ENCODE measurements around the gene GLYATL2. TPM values are rescaled to one million over a fixed set of nuclear protein-coding genes. Genes with fewer than 3 reads are reported as not detected.

Gene GLYATL2
- total RNA-seq, 4 donors from 2014 or later, result 3.6 TPM; not detected in 3

- Histone ChIP-seq H3K9me3 (peaks cover 0 to 7% (median 0%) of the 10 kb centered on the region in 3 donors), H3K4me3 (no peak overlapping the region), H3K36me3 (no peaks in the 10 kb centered on the region), H3K27ac (no peak overlapping the region), H3K27me3 (peaks cover 6% of the 10 kb centered on the region), H3K4me1 (no peaks in the 10 kb centered on the region)
- no peak for ATAC-seq
- TF ChIP-seq EP300 (IDR thresholded peaks at IDR 0.05) (no peak), CTCF (IDR thresholded peaks at IDR 0.05) (no peak)
- WGBS, 2 donors (ENCODE audit: low coverage in 1 of 2), result 53 to 100% methylated on average over 1 of the region's 1 CpG
Measured at GRCh38 chr11:58832056-58832645, 12.4 kb downstream of the GLYATL2 start.

GRCh38 chr11:58830673-58831301 lies 13.7 kb downstream of the GLYATL2 start:
- Histone ChIP-seq H3K27ac (no peak overlapping the region), H3K9me3 (peaks cover 0 to 16% (median 0%) of the 10 kb centered on the region in 3 donors), H3K27me3 (peaks cover 6% of the 10 kb centered on the region), H3K36me3 (no peaks in the 10 kb centered on the region), H3K4me3 (no peak overlapping the region), H3K4me1 (no peaks in the 10 kb centered on the region)
- TF ChIP-seq EP300 (IDR thresholded peaks at IDR 0.05) (no peak), POLR2AphosphoS5 (IDR thresholded peaks at IDR 0.05) (no peak), POLR2A (IDR thresholded peaks at IDR 0.05) (no peak), CTCF (IDR thresholded peaks at IDR 0.05) (no peak)
- WGBS, 2 donors (ENCODE audit: low coverage in 1 of 2), result 70 to 81% methylated on average over 8 to 10 of the region's 31 CpGs
- no peak for ATAC-seq

GRCh38 chr11:58829786-58830185 lies 14.7 kb downstream of the GLYATL2 start:
- peaks cover 0 to 16% (median 0%) of the 10 kb centered on the region in 3 donors for H3K9me3 ChIP-seq
- H3K27ac ChIP-seq, result no peak overlapping the region
- H3K4me1 ChIP-seq, result no peaks in the 10 kb centered on the region
- no peak for ATAC-seq
- H3K4me3 ChIP-seq, result no peak overlapping the region
- no peaks in the 10 kb centered on the region for H3K36me3 ChIP-seq
- H3K27me3 ChIP-seq, result peaks cover 6% of the 10 kb centered on the region
- TF ChIP-seq CTCF (IDR thresholded peaks at IDR 0.05) (no peak), POLR2A (IDR thresholded peaks at IDR 0.05) (no peak), EP300 (IDR thresholded peaks at IDR 0.05) (no peak)

- Histone ChIP-seq H3K4me1 (no peaks in the 10 kb centered on the region), H3K27me3 (no peaks in the 10 kb centered on the region), H3K4me3 (no peak overlapping the region), H3K9me3 (peaks cover 0 to 31% (median 0%) of the 10 kb centered on the region in 3 donors), H3K27ac (no peak overlapping the region), H3K36me3 (no peaks in the 10 kb centered on the region)
- TF ChIP-seq POLR2A (IDR thresholded peaks at IDR 0.05) (no peak), POLR2AphosphoS5 (IDR thresholded peaks at IDR 0.05) (no peak), EP300 (IDR thresholded peaks at IDR 0.05) (no peak), CTCF (IDR thresholded peaks at IDR 0.05) (no peak)
- ATAC-seq, result no peak
- 59 to 79% methylated on average over 1 of the region's 1 CpG for WGBS, 2 donors (ENCODE audit: low coverage in 1 of 2)
Measured at GRCh38 chr11:58813693-58814092, 30.8 kb downstream of the GLYATL2 start.

GRCh38 chr11:58811499-58811898 lies 33.0 kb downstream of the GLYATL2 start:
- 59 to 84% methylated on average over 3 of the region's 3 CpGs for WGBS, 2 donors (ENCODE audit: low coverage in 1 of 2)
- Histone ChIP-seq H3K36me3 (no peaks in the 10 kb centered on the region), H3K27me3 (no peaks in the 10 kb centered on the region), H3K27ac (no peak overlapping the region), H3K4me3 (no peak overlapping the region), H3K9me3 (peaks cover 0 to 28% (median 0%) of the 10 kb centered on the region in 3 donors), H3K4me1 (no peaks in the 10 kb centered on the region)
- ATAC-seq, result no peak
- no peak for TF ChIP-seq POLR2A (IDR thresholded peaks at IDR 0.05)
- no peak for TF ChIP-seq POLR2AphosphoS5 (IDR thresholded peaks at IDR 0.05)
- no peak for TF ChIP-seq EP300 (IDR thresholded peaks at IDR 0.05)
- TF ChIP-seq CTCF (IDR thresholded peaks at IDR 0.05), result no peak

All from gastroesophageal sphincter (tissue), 4 donors.